Mesenteric fat pad (tissue), 1 donor: Measurements from ENCODE around the gene PRSS8. TPM values are rescaled to one million over a fixed set of nuclear protein-coding genes. Genes with fewer than 3 reads are reported as not detected.
"Not testable (repeated sequence)": the region's sequence is repeated elsewhere in the genome, so short reads cannot be mapped to it uniquely, and the experiment has no call there.

Source experiments
- DNase-seq: peaks from one replicate; pipeline ENCODE4 v3.0.0-alpha.2; 2020; ENCODE audit warnings: low spot score
- total RNA-seq: library from RNA; stranded (reverse); fragmentation: NEBNext Ultra II Directional; extraction: Animal tissue kit (Norgen Biotek cat#: 25700); gene quantifications from one replicate; pipeline ENCODE4 v1.2.1, GENCODE V29; 2021
- donor health status: DM: yes; HTN: yes; CAD: no.

The PRSS8 gene
- total RNA-seq, 1 donor from 2014 or later: 0.51 TPM

GRCh38 chr16:31107465-31107867, 28.1 kb downstream of the PRSS8 start:
- no peak for DNase-seq

DNA sequence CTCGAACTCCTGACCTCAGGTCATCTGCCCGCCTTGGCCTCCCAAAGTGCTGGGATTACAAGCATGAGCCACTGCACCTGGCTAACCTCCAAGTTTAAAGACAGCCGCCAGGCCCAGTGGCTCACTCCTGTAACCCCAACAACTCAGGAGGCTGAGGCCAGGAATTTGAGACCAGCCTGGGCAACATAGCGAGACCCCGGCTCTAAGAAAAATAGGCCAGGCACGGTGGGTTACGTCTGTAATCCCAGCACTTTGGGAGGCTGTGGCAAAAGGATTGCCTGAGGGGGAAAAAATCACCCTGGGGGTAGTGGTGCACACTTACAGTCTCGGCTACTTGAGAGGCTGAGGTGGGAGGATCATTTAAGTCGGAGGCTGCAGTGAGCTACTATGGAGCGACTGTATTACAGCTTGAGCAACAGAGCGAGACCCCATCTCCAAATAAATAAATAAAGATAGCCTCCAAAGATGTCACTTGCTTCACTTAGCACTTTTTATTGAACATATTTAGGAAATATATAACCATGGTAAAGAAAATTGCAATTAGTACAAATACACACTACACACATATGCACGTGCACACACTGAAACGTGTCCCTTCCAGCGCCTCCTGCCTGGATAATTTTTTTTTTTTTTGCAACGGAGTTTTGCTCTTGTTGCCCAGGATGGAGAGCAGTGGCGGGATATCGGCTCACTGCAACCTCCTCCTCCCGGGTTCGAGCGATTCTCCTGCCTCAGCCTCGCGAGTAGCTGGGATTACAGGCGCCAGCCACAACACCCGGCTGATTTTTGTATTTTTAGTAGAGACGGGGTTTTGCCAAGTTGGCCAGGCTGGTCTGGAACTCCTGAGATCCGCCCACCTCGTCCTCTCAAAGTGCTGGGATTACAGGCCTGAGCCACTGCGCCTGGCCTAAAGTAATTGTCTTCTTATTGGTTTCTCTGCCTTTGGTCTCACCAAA, 28.7 kb downstream of the PRSS8 start:
- DNase-seq: no peak

GRCh38 chr16:31105677-31106213, 29.8 kb downstream of the PRSS8 start:
- DNase-seq: peak; percentile 94

DNA sequence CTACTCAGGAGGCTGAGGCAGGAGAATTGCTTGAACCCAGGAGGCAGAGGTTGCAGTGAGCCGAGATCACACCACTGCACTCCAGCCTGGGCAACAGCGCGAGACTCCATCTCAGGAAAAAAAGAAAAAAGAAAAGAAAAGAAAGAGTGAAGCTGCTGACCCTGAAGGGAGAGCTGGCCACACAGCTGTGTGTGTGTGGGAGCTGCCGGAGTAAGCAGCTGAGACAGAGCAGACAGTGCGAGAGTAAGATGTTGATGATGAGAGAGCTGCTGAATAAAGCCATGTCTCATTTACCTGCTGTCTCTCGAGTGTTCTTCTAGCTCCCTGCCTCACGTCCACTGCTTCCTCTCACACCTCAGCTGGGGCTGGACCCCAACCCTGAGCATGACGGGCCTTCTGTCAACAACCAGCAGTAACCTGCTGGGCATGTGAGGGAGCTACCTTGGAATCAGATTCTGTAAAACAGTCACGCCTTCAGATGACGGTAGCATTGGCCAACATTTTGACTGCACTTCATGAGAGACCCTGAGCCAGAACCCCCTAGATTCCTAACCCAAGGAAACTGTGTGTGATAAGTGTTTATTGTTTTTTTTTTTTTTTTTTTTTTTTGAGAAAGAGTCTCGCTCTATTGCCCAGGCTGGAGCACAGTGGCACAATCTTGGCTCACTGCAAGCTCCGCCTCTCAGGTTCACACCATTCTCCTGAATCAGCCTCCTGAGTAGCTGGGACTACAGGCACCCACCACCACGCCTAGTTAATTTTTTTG, 34.5 kb downstream of the PRSS8 start:
- not testable (repeated sequence) for DNase-seq

DNA sequence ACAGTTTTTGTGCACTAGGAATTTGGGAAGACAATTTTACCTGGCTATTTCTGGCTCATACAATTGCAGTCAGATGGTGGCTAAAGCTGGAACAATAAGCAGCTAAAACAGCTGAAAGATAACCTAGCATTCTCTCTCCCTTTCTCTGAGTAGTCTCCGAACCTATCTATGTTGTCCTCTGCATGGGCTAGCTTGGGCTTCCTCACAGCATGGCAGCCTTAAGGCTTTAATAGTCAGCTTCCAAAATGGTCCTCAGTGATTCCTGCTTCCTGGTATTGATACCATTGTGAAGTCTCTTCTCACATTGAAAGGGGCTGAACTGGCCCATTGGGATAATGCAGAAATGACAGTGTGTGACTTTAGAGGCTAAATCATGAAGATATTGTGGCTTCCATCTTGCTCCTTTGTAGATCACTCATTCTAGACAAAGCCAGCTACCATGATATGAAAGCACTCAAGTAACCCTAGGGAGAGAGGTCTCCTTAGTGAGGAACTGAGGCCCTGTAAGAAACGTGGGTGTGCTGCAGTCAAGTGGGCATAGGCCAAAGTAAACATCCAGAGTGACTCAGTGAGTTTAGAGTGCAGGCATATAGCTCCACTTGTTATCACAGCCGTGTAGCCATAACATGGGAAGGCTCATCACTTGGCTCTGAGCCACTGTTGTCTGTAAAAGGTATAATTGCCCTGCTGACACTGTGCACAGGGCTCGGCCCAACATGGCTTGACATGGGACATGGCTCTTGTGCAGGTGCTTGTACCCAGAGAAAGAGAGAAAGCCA, 35.5 kb downstream of the PRSS8 start:
- no peak for DNase-seq

DNA sequence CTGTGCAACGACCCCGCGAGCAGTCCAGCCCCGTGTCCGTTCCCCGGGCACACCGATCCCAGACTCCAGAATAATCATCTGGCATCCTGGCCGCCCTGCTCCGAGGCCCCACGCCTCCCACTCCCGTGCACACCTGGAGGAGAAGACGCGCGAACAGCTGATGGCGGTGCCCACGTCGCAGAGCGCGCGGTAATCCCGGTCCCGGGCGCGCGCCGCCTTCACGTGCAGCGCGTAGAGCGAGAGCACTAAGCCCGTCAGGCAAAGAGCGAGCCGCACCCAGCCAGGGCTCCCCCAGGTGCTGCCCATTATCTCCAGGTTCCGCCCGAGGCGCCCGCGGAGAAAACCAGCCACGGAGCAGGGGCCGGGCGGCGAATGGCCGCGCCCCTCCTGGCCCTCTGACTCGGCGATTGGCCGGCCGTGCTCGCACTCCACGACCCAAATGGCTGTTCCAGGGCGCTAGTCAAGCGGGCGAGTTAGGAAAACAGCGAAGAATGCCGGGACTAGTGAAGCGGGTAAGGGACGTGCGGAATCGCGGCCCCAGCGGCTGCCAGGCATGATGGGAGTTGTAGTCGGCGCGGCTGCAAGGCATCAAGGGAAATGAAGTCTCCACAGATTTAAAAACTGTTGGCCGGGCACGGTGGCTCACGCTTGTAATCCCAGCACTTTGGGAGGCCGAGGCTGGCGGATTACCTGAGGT, 41.0 kb downstream of the PRSS8 start, which contains the start of gene VKORC1:
TSS of gene VKORC1 (minus strand) at position 374 of the 697 bp plus-strand sequence. CDS start at position 306, 68 bp downstream.
- DNase-seq: peak; percentile 97

- no peak for DNase-seq
Observed at GRCh38 chr16:31094088-31094423, 41.5 kb downstream of the PRSS8 start.

GRCh38 chr16:31093132-31093703, 42.3 kb downstream of the PRSS8 start:
- DNase-seq: no peak

GRCh38 chr16:31092330-31092729, 43.2 kb downstream of the PRSS8 start:
- DNase-seq: no peak

DNA sequence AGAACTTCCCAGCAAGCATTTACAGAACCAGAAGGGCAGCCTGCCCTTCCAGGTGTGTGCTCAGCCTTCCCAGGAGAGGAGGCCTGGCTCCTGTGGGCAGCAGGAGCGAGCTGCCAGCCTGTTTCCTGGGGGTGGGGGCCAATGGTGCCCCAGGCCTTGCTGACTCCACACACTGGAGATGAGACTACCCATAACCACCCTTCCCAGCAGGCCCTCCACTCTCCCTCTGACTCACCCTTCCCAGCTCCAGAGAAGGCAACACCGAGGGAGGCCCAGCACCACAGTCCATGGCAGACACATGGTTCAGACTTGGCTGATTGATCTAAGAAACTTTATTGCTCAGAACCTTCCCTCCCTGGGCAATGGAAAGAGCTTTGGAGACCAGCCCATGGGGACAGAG, 45.0 kb downstream of the PRSS8 start:
- DNase-seq: no peak

GRCh38 chr16:31089199-31089598, 46.3 kb downstream of the PRSS8 start:
- DNase-seq: no peak

- DNase-seq: no peak
Observed at GRCh38 chr16:31088459-31089183, 46.9 kb downstream of the PRSS8 start, which contains the start of gene PRSS53. Gene PRSS53, minus strand, starts transcription at chr16:31088943. Its CDS starts 134 bp downstream, at chr16:31088809.

GRCh38 chr16:31087971-31088370, 47.6 kb downstream of the PRSS8 start:
- DNase-seq: no peak

GRCh38 chr16:31087481-31087880, 48.0 kb downstream of the PRSS8 start:
- no peak for DNase-seq

- no peak for DNase-seq
Observed at GRCh38 chr16:31086629-31086906, 49.0 kb downstream of the PRSS8 start.

DNA sequence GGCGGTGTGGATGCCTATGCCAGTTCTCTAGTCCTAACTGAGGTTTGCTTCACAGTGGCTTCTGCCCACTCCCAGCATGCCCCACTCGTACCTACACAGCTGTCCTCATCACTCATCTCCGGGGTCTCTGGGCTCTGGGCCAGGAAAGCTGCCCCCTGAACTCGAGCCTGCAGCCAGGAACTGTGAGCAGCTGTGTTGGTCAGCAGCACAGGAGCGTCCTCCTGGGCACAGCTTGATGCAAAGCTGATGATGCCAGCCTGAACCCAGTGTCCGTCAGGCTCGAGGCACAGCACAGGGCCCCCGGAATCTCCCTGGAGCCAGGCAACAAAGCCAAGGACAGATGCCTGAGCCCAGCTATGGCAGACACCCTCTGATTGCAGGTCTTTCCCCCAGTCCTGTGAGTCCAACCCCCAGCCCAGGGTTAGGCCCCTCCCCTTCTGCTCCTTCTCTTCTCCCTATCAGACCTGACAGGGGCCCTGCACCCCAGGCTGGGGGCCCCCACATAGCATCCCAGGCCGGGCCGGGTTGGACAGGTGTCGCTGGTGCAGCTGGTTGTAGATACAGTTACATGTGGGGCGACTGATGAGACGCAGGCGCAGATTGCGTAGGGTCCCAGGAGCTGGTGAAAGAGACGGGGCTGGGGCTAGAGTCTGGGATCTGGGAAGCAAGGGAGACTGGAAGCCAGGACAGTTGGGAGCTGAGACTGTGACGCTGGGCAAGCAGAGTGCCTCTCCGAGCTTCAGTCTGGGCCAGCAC, 49.5 kb downstream of the PRSS8 start:
- DNase-seq: no peak

GRCh38 chr16:31085411-31085810, 50.1 kb downstream of the PRSS8 start:
- no peak for DNase-seq

GRCh38 chr16:31084584-31085302, 50.8 kb downstream of the PRSS8 start:
- no peak for DNase-seq
